ENCODE results near the gene KRTAP10-10.

KRTAP10-10 gene

DNA sequence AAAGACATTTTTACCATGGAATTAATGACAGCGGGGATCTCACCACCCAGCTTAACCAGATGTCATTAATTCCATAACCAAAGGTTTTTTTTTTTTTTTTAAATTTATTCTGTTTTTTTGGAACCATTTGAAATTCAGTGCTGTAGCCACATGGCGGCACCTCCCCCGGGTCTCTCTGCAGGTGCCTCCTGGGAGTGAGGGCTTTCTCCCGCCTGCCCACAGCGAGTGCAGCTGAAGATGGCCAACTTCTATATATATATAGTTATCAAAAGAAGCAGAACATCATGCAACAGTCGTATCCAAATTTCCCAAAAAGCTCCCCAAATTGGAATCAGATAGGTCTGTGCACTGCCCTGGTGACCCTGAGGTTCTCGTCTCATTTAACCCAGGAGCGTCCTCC lies 21.7 kb upstream of the KRTAP10-10 start:
- TF ChIP-seq, protein P1, sequence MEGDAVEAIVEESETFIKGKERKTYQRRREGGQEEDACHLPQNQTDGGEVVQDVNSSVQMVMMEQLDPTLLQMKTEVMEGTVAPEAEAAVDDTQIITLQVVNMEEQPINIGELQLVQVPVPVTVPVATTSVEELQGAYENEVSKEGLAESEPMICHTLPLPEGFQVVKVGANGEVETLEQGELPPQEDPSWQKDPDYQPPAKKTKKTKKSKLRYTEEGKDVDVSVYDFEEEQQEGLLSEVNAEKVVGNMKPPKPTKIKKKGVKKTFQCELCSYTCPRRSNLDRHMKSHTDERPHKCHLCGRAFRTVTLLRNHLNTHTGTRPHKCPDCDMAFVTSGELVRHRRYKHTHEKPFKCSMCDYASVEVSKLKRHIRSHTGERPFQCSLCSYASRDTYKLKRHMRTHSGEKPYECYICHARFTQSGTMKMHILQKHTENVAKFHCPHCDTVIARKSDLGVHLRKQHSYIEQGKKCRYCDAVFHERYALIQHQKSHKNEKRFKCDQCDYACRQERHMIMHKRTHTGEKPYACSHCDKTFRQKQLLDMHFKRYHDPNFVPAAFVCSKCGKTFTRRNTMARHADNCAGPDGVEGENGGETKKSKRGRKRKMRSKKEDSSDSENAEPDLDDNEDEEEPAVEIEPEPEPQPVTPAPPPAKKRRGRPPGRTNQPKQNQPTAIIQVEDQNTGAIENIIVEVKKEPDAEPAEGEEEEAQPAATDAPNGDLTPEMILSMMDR (IDR thresholded peaks at IDR 0.05; ENCODE audit: borderline replicate concordance, control extremely low read depth, extremely low read depth, insufficient read depth, missing control alignments): no peak
- in situ Hi-C loops (cut with MboI; ENCODE audit: low sequenced_read_pairs, unreplicated experiment): no loop called here
- no peak for DNase-seq (ENCODE audit: low spot score)

DNA sequence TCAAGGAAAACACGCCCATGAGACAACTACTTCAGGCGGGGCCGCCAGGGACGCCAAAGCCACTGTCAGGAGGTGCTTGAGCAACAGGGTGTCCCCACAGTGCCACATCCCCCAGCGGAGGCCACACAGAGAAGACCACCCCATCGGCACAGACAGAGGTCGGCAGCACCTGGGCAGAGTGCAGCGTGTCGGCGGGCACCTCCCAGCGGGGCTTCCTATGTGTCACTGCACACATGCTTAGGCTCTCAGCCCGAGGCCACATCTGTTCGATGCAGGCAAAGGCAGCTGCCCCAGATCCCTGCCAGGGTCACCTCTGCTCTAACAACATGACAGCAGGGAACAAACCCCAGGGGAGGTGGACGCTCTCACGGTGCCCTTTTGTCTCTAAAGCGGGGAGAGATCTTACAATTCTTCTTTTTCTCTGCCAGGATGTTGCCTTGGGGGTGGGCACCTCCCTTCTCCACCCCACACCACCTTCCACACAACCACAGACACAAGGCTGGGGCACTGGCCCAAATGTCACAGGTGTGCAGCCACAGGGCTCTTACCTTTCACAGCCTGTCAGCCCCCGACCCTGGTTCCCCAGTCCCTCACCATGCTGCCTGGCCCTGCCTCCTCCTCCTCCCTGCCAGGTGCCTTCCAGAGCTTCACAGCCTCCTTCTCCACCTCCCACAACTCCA lies 21.1 kb upstream of the KRTAP10-10 start:
- DNase-seq (ENCODE audit: low spot score): no peak
- TF ChIP-seq, protein P1 (IDR thresholded peaks at IDR 0.05; ENCODE audit: borderline replicate concordance, control extremely low read depth, extremely low read depth, insufficient read depth, missing control alignments): no peak
- in situ Hi-C loops (cut with MboI; ENCODE audit: low sequenced_read_pairs, unreplicated experiment): no loop called here

DNA sequence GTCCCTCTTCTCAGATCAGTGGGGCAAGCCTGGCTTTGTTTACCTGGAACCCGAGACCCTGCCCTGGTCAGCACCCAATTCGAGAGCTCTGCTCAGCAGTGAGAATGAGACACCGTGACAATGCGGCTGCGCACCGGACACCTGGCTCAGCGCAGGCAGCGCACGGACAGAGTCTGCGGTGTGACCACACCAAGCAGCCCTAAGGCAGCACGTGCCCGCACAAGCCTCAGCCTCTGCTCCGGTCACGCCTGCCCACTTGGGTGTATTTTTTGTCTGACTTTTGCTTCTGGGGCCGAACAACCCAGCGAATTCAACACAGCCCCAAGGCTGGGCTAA lies 20.6 kb upstream of the KRTAP10-10 start:
- in situ Hi-C loops (cut with MboI; ENCODE audit: low sequenced_read_pairs, unreplicated experiment): no loop called here

DNA sequence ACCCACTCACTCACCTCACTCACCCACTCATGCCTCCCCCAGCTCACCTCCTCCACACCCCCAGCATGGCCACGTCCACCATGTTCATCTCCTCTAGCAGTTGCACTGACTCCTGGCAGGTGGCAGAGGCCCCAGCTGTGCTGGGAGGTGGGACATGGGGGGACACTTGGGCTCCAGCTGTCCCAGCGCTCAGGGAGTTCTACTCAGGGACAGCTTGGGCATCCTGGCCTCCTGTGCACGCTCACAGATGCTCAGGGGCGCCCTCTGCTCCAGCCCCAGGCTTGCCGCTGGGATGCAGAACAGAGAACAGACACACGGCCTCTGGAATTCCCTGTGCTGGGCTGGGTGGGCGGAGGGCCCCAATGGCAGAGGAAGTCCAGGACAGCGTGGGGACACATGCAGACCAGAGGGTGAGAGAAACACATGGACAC lies 20.1 kb upstream of the KRTAP10-10 start:
- in situ Hi-C loops (cut with MboI; ENCODE audit: low sequenced_read_pairs, unreplicated experiment): no loop called here
- TF ChIP-seq, protein P1 (IDR thresholded peaks at IDR 0.05; ENCODE audit: borderline replicate concordance, control extremely low read depth, extremely low read depth, insufficient read depth, missing control alignments): no peak

More for the DNA sequence above, 20.6 kb upstream of the KRTAP10-10 start:
- DNase-seq (ENCODE audit: low spot score): no peak
- TF ChIP-seq, protein P1 (IDR thresholded peaks at IDR 0.05; ENCODE audit: borderline replicate concordance, control extremely low read depth, extremely low read depth, insufficient read depth, missing control alignments): no peak

DNA sequence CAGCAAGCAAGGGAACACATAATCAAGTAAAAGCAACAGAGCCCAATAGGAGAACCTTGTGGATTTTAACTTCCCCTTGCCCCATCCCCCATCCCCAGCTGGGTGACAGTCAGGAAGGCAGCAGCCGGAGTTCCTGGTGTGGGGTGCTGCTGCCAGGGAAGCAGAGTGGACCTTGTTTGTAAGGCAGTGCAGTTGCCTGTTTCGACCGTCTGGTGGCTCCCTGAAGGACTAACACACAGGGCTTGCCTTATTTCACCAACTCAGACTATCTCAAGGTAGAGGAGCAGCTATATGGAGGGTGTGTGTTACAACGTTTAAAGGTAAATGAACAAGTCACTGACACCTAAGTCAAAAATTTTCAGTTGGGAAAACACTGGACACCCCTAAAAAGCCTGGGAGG lies 18.7 kb upstream of the KRTAP10-10 start:
- in situ Hi-C loops (cut with MboI; ENCODE audit: low sequenced_read_pairs, unreplicated experiment): no loop called here
- DNase-seq (ENCODE audit: low spot score): no peak

More for the DNA sequence above, 20.1 kb upstream of the KRTAP10-10 start:
- no peak for DNase-seq (ENCODE audit: low spot score)

DNA sequence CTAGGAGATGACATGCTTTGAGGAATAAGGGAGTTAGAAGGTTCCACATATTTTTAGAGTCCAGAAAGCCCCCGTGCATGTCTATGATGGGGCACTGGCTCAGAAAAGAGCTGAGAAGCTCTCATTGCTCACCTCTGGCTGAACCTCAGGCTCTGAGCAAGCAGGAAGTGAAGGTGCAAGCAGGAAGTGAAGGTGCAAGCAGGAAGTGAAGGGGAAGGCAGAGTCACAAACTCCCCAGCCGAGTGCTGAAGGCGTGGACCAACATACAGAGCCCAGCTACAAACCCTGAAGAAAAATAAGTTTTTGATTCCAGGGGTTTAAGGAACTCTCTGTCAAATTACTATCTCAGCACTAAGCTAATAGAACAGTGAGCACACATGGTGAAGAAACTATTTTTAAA lies 18.2 kb upstream of the KRTAP10-10 start:
- no peak for DNase-seq (ENCODE audit: low spot score)
- in situ Hi-C loops (cut with MboI; ENCODE audit: low sequenced_read_pairs, unreplicated experiment): no loop called here
- TF ChIP-seq, protein P1 (IDR thresholded peaks at IDR 0.05; ENCODE audit: borderline replicate concordance, control extremely low read depth, extremely low read depth, insufficient read depth, missing control alignments): no peak

More for the DNA sequence above, 18.7 kb upstream of the KRTAP10-10 start:
- TF ChIP-seq, protein P1 (IDR thresholded peaks at IDR 0.05; ENCODE audit: borderline replicate concordance, control extremely low read depth, extremely low read depth, insufficient read depth, missing control alignments): no peak
